Measurements from ENCODE around the gene PTCH2. TPM values are rescaled to one million over a fixed set of nuclear protein-coding genes. Genes with fewer than 3 reads are reported as not detected.

The PTCH2 gene
- total and polyA plus RNA-seq, 2 of the 13 experiments (the other 11 are each of a cell fraction or from before 2014, with no cell fraction given) = 0.60 to 1.5 TPM

- TF ChIP-seq ZNF512B (CRISPR knock-in tag; IDR thresholded peaks at IDR 0.05; ENCODE audit: borderline replicate concordance) (no peak), DNMT3B (CRISPR knock-in tag; conservative IDR thresholded peaks at IDR 0.05) (0 out of 2 replicates have a peak, but pooled peaks have one; percentile 19), CENPT (CRISPR knock-in tag; IDR thresholded peaks at IDR 0.05; ENCODE audit: low read depth) (no peak), ZKSCAN5 (CRISPR knock-in tag; IDR thresholded peaks at IDR 0.05) (no peak), ZNF10 (CRISPR knock-in tag; IDR thresholded peaks at IDR 0.05; ENCODE audit: borderline replicate concordance, low read depth) (no peak), U2AF1 (optimal IDR thresholded peaks at IDR 0.05; ENCODE audit: low read depth, low read length) (no peak), ZSCAN30 (CRISPR knock-in tag; IDR thresholded peaks at IDR 0.05) (no peak), KDM4B (CRISPR knock-in tag; IDR thresholded peaks at IDR 0.05) (no peak), ZNF18 (CRISPR knock-in tag; IDR thresholded peaks at IDR 0.05; ENCODE audit: insufficient replicate concordance) (no peak), REPIN1 (CRISPR knock-in tag; IDR thresholded peaks at IDR 0.05; ENCODE audit: borderline replicate concordance, low read depth) (no peak), NRL (CRISPR knock-in tag; IDR thresholded peaks at IDR 0.05; ENCODE audit: borderline replicate concordance) (no peak), FOXA1 (IDR thresholded peaks at IDR 0.05) (no peak), FOXA1 (CRISPR knock-in tag; IDR thresholded peaks at IDR 0.05) (no peak), EHMT2 (IDR thresholded peaks at IDR 0.05; ENCODE audit: borderline replicate concordance, low read depth, low read length) (no peak), ZNF569 (CRISPR knock-in tag; IDR thresholded peaks at IDR 0.05; ENCODE audit: borderline replicate concordance) (no peak), MXD1 (CRISPR knock-in tag; IDR thresholded peaks at IDR 0.05) (no peak), HNRNPL (IDR thresholded peaks at IDR 0.05; ENCODE audit: low read depth, low read length) (no peak), ZNF879 (CRISPR knock-in tag; IDR thresholded peaks at IDR 0.05) (no peak), POGZ (CRISPR knock-in tag; IDR thresholded peaks at IDR 0.05) (no peak)
- TF ChIP-seq, protein P1, sequence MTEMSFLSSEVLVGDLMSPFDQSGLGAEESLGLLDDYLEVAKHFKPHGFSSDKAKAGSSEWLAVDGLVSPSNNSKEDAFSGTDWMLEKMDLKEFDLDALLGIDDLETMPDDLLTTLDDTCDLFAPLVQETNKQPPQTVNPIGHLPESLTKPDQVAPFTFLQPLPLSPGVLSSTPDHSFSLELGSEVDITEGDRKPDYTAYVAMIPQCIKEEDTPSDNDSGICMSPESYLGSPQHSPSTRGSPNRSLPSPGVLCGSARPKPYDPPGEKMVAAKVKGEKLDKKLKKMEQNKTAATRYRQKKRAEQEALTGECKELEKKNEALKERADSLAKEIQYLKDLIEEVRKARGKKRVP (CRISPR knock-in tag; IDR thresholded peaks at IDR 0.05) = no peak
- TF ChIP-seq, protein P2, sequence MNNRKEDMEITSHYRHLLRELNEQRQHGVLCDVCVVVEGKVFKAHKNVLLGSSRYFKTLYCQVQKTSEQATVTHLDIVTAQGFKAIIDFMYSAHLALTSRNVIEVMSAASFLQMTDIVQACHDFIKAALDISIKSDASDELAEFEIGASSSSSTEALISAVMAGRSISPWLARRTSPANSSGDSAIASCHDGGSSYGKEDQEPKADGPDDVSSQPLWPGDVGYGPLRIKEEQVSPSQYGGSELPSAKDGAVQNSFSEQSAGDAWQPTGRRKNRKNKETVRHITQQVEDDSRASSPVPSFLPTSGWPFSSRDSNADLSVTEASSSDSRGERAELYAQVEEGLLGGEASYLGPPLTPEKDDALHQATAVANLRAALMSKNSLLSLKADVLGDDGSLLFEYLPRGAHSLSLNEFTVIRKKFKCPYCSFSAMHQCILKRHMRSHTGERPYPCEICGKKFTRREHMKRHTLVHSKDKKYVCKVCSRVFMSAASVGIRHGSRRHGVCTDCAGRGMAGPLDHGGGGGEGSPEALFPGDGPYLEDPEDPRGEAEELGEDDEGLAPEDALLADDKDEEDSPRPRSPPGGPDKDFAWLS (CRISPR knock-in tag; IDR thresholded peaks at IDR 0.05; ENCODE audit: borderline replicate concordance) = no peak
Measured at GRCh38 chr1:44808938-44809917, 33.8 kb downstream of the PTCH2 start (continued).

Data from HepG2 (cell line).